ENCODE data around the gene BICDL2.
"Not testable (repeated sequence)": the region's sequence is repeated elsewhere in the genome, so short reads cannot be mapped to it uniquely, and the experiment has no call there.

The BICDL2 gene

GRCh38 chr16:3063625-3064386 is 27.1 kb upstream of the BICDL2 start:
- DNase-seq, result no peak

- DNase-seq, result no peak
Observed at GRCh38 chr16:3062553-3062952, 25.8 kb upstream of the BICDL2 start.

DNA sequence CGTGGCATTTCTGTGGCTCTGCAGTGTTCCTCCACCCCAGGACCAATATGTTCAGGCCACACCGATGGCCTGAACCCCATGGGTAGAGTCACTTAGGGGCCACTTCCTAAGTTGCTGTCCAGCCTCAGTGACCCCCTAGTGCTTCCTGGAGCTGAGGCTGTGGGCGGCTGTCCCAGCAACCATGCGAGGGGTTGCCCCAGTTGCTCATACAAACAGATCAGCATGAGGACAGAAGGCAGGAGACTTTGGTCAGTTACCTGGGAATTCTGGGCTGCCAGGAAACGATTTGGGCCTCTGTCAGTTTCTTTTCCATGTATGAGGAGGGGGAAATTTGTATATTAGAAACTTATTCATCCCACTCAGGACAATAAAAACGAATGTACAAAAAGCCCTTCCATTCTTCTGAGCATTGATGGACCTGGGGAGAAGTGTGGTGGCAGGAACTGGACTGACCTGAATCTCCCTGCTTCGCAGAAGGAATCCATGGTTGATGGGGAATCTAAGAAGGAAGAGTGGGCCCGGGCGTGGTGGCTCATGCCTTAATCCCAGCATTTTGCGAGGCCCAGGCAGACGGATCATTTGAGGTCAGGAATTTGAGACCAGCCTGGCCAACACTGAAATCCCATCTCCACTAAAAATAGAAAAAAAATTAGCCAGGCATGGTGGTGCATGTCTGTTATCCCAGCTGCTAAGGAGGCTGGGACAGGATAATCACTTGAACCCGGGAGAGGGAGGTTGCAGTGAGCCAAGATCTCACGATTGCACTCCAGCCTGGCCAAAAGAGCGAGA is 23.8 kb upstream of the BICDL2 start:
- DNase-seq, result no peak

DNA sequence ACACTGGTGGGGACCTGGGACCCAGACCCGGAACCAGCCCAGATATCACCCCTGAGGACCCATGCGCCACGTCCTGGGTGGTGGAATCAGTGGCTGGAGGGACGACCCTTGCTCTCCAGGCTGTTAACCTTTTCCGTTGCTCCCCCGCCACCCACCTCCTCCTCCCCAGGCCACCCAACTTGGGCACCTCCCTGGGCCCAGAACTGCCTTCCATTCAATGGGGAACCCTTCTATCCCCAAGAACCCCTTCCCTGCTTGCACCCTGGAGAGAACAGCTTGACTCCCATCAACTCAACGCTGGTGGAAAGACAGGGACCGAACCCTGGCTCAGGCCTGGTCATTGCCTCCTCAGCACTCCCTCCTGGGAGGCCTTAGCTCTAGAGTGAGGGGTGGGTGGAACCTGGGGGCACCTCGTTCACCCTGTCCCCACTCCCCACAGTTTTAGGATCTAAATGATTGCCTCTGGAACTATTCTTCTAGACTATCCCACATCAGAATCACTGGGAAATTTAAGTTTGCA is 23.0 kb upstream of the BICDL2 start:
- DNase-seq, result no peak

GRCh38 chr16:3059041-3059722 is 22.4 kb upstream of the BICDL2 start:
- DNase-seq, result peak; percentile 92

DNA sequence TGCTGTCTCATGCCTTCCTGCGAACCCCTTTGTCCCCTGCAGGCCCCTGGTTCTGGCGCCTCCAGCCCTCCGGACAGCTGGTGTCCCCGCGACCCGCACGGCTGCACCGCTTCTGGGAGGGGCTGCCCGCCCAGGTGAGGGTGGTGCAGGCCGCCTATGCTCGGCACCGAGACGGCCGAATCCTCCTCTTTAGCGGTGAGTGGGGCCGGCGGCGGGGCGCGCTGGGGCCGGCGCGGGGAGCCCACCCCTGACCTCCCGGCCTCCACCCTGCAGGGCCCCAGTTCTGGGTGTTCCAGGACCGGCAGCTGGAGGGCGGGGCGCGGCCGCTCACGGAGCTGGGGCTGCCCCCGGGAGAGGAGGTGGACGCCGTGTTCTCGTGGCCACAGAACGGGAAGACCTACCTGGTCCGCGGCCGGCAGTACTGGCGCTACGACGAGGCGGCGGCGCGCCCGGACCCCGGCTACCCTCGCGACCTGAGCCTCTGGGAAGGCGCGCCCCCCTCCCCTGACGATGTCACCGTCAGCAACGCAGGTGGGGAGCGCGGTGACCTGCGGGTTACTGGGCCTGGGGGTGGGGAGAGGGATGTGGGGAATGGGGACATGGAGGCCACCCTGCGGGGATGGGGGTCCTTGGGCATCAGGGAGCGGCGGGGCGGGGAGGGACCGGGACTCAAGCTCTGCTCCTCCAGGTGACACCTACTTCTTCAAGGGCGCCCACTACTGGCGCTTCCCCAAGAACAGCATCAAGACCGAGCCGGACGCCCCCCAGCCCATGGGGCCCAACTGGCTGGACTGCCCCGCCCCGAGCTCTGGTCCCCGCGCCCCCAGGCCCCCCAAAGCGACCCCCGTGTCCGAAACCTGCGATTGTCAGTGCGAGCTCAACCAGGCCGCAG is 21.6 kb upstream of the BICDL2 start:
- DNase-seq, result no peak

GRCh38 chr16:3057181-3058138 is 20.7 kb upstream of the BICDL2 start:
- DNase-seq, result no peak

DNA sequence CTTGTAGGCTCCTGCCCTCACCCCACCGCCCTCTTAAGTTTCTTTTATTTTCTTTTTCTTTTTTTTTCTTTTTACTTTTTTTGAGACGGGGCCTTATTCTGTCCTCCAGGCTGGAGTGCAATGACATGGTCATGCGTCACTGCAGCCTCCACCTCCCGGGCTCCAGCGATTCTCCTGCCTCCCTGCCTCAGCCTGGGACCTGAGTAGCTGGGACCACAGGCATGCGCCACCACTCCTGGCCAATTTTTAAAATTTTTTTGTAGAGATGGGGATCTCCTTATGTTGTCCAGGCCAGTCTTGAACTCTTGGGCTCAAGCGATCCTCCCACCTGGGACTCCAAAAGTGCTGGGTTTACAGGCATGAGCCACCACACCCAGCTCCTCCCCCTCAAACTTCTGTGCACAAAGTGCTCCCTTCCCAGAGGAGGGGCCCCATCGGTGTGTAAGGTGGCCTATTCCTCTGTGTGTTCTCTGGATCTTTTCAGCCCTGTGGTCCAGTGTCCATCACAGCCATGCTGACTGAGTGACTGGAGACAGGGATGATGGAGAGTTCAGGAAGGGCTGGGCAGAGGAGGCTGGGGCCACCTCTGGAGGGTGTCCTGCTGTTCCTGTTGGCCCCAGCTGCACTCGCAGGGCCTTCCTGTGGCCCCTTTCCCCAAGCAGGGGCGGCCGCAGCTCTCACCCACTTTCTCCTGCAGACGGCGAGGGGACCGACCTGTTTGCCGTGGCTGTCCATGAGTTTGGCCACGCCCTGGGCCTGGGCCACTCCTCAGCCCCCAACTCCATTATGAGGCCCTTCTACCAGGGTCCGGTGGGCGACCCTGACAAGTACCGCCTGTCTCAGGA is 19.8 kb upstream of the BICDL2 start:
- no peak for DNase-seq

DNA sequence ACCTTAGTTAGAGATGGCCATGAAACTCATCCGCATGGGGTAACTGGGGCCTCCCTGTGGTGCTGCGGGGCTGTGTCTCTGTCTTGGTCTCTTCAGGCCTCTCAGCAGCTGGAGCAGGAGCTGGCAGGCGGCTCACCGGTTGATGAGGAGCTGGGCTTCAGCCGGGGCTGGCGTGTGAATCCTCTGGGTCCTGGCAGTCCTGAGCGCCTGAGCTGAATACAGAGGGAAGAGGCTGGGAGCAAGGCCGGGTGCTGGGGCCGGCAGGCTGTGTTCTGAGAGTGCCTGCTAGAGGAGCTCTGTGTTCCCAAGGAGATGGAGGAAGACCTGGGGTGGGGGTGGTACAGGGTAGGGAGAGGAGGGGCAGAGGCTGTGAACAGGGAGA is 19.0 kb upstream of the BICDL2 start:
- DNase-seq, result not testable (repeated sequence)

DNA sequence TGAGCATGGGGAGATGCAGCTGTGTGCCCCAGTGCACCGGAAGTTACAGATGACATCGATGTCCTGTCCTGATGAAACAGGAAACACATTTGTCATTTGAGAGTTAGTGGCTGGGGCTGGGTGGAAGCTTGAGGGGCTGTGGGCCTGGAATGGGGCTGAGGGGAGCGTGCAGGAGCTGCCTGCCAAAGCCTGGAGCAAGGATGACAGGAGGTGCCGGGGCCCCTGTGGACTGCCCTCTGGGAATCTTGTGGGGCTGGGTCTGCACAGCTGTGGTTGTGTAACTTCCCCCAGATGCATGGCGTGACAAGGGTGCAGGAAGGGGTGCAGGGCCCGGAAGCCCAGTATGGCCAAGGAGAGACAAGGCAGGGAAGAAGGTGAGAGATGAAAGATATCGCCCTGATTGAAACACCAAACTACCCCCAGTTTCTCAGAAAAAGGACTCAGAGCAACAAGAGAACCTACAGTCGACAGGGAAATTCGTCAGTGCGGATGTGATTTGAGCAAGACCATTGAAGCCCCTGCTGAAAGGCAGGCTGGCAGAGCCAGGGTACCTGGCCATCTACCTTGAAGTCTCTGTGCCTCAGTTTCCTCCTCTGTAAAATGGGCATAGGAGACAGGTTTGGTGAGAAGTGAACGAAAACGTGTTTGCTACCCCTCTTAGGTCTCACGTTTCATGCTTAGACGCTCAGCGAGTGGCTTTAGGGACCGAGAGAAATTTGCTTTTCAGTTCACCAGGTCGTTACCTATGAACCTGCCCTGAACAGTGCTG is 18.4 kb upstream of the BICDL2 start:
- DNase-seq, result no peak

GRCh38 chr16:3053330-3053710 is 16.6 kb upstream of the BICDL2 start:
- DNase-seq, result not testable (repeated sequence)

DNA sequence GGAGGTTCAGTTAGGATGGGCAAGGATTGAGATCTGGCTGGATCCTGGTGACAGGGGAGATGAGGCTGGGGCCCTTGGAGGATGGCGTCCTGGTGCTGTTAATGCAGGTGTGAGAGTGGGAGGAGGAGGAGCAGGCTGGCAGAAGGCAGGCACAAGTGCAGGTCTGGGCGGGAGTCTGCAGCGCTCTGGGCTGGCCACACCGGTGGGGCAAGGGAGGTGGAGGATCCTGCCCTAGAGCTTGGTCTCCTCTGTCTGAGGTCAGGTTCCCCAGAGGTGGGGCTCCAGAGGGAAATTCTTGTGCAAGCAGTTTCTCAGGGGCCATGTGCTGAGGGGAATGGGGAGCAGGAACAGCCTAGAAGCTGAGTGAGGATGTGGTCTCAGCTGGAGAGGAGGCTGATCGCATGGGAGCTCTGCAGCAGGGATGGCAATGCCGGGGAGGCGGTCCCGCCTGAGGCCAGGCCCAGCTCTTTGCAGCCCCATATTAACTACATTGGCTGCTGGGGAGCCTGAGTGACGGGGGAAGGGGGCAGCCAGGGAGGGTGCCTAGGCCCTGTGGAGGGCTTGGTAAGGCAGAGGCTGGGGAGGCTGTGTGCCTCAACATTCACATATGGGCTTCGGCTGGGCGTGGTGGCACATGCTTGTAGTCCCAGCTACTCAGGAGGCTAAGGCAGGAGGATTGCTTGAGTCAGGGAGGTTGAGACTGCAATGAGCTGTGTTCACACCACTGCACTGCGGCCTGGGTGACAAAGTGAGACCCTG is 16.0 kb upstream of the BICDL2 start:
- not testable (repeated sequence) for DNase-seq

- no peak for DNase-seq
Observed at GRCh38 chr16:3051494-3051893, 14.8 kb upstream of the BICDL2 start.

GRCh38 chr16:3051009-3051408 is 14.3 kb upstream of the BICDL2 start:
- DNase-seq, result no peak

DNA sequence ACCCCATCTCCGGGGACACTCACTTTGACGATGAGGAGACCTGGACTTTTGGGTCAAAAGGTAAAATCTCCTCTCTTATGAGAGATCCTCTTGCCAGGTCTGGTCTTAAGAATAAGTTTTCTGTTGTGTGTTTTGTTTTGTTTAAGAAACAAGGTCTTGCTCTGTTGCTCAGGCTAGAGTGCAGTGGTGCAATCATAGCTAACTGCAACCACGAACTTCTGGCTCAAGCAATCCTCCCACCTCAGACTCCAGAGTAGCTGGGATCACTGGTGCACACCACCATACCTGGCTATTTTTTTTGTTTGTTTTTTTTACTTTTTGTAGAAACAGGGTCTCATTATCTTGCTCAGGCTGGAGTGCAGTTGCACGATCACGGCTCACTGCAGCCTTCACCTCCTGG is 13.7 kb upstream of the BICDL2 start:
- no peak for DNase-seq

DNA sequence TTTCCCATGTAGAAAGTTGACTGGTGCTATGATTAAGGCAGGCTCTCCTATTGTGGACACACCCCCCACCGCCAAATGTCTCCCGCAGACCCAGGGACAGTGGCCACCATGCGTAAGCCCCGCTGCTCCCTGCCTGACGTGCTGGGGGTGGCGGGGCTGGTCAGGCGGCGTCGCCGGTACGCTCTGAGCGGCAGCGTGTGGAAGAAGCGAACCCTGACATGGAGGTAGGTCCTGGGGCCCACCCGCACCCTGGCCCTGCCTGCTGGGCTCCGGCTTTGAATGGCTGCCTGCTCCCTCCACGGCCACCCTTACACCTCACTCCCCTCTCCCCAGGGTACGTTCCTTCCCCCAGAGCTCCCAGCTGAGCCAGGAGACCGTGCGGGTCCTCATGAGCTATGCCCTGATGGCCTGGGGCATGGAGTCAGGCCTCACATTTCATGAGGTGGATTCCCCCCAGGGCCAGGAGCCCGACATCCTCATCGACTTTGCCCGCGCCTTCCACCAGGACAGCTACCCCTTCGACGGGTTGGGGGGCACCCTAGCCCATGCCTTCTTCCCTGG is 13.3 kb upstream of the BICDL2 start:
- DNase-seq, result no peak

DNA sequence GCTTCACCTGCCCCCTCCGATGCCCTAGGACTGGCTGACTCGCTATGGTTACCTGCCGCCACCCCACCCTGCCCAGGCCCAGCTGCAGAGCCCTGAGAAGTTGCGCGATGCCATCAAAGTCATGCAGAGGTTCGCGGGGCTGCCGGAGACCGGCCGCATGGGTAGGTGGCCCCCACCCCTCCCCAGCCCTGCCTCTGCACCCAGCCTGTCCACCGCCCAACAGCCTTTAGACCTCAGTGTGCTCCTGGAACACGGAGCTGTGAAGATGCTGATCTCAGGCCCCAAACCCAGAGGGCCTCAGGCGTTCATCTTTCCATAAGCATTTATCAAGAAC is 10.6 kb upstream of the BICDL2 start:
- DNase-seq, result no peak

DNA sequence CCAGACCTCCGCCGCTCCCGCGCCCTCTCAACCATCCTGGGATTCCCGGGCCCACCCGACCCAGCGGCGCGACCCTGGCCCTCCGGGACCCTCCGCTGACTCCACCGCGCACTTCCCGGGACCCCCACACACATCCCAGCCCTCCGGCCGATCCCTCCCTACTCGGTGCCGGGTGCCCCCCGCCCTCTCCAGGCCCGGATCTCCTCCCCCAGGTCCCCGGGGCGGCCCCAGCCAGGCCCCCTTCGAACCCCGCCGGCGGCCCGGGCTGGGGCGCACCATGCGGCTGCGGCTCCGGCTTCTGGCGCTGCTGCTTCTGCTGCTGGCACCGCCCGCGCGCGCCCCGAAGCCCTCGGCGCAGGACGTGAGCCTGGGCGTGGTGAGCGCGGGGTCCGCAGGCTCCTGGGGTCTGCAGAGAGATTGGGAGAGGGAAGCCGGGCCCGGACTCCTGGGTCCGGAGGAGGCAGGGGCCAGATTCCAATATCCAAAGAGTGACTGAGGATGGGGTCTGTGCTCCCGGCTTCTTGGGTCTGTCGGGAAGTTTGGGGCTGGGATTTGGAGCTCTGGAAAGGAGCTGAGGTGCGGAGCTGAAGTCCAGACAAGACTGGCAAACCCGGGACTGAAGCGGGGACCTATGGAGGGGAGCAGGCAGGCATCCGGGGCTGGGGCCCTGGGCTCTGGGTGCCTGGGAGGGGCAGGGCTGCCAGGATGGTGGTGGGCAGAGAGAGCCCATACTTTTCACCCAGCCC is 10.1 kb upstream of the BICDL2 start:
- no peak for DNase-seq
